GM23248 (cell line): ENCODE measurements around the gene LIMS2.

Experiments used
- EZH2 ChIP-seq: fragments of 200-600 bp; sonication (generic); IDR thresholded peaks from 2 replicates; pipeline ENCODE4 v1.6.1; 2018; ENCODE audit warnings: antibody characterized with exemption, mild to moderate bottlenecking; ENCODE audit not compliant: insufficient read depth, poor library complexity, severe bottlenecking
- EZH2phosphoT487 ChIP-seq: fragments of 200-600 bp; sonication (generic); IDR thresholded peaks from 2 replicates; pipeline ENCODE4 v1.6.1; 2018; ENCODE audit warnings: antibody characterized with exemption, moderate library complexity, mild to moderate bottlenecking, low read depth; ENCODE audit not compliant: insufficient read depth

DNA sequence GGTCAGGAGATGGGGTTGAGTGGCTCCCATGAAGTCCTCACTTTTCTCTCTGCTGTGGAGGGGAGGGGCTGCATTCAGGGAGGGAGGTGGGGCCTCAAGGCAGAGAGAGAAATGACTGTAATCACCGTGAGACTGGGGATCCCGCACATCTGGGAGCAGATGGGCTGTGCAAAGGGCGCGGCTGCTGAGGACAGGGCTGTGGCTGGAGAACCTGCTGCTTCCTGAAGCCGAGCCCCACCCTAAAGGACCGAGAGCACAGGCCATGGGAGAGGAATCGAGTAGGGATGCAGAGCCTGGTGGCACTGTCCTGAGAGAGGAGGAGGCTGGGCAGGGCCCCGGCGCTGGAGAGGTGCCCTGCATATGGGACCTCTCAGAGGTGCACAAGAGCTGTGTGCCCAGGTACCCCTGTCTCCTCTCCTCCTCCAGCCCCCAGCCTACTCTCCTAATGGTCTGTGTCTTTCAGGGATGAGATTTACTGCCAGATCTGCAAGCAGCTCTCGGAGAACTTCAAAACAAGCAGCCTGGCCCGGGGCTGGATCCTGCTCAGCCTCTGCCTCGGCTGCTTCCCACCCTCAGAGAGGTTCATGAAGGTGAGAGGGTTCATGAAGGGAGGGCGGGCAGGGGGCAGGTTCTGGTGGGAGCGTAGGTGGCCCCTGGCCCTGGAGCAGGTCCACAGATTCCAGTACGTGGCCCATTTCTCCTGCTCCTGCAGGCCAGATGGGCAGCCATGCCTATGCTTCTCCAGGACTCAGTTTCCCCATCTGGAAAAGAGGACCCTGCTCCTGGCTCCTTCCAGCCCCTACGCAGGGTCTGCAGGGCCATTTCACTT is 55.2 kb downstream of the LIMS2 start:
- TF ChIP-seq EZH2 (no peak), EZH2phosphoT487 (no peak)
